A673 (cell line): ENCODE data around the gene ATMIN. TPM values are rescaled to one million over a fixed set of nuclear protein-coding genes. Genes with fewer than 3 reads are reported as not detected.

ENCODE experiments used
- BruUV-seq: library from RNA; stranded (reverse); fragments of 400-500 nt; replicated peaks from 2 replicates; lab custom pipeline; 2021; lab: Mats Ljungman, UMichigan
- CTCF ChIA-PET: fragments of 300-600 bp; sonication (Branson Sonifier 250); formaldehyde crosslinking; loops from one replicate; lab custom pipeline; 2022; ENCODE audit warnings: antibody characterized with exemption; lab: Charles Lee
- POLR2A ChIA-PET: fragments of 300-600 bp; sonication (Branson Sonifier 250); formaldehyde crosslinking; loops from one replicate; lab custom pipeline; 2022; ENCODE audit warnings: antibody characterized with exemption; ENCODE audit not compliant: low non-redundant PET; lab: Charles Lee
- DNase-seq: peaks from one replicate; pipeline ENCODE4 v3.0.0-alpha.2; 2015; ENCODE audit warnings: low spot score
- H3K27ac ChIP-seq: fragments of 200-600 bp; sonication (generic); 2 replicates; pipeline ENCODE4 v1.5.1; 2016; ENCODE audit warnings: mixed run types, low read depth, mild to moderate bottlenecking, mixed read lengths, antibody characterized with exemption, low read length; ENCODE audit not compliant: poor library complexity, severe bottlenecking
- H3K27me3 ChIP-seq: fragments of 200-600 bp; sonication (generic); replicated peaks from 2 replicates; pipeline ENCODE4 v1.6.1; 2017; ENCODE audit warnings: mixed run types, low read depth, mild to moderate bottlenecking, mixed read lengths, antibody characterized with exemption, low read length; ENCODE audit not compliant: insufficient read depth, poor library complexity
- H3K36me3 ChIP-seq: fragments of 200-600 bp; sonication (generic); 2 replicates; pipeline ENCODE4 v1.6.1; 2016; ENCODE audit warnings: mixed run types, mild to moderate bottlenecking, mixed read lengths, antibody characterized with exemption, low read length; ENCODE audit not compliant: insufficient read depth, poor library complexity, severe bottlenecking
- H3K4me1 ChIP-seq: fragments of 200-600 bp; sonication (generic); 2 replicates; pipeline ENCODE4 v1.6.1; 2017; ENCODE audit warnings: mixed run types, mild to moderate bottlenecking, mixed read lengths, antibody characterized with exemption, low read length; ENCODE audit not compliant: insufficient read depth, poor library complexity, severe bottlenecking
- H3K4me3 ChIP-seq: fragments of 200-600 bp; sonication (generic); 2 replicates; pipeline ENCODE4 v1.5.1; 2016; ENCODE audit warnings: low read depth, mixed run types, mild to moderate bottlenecking, mixed read lengths, low read length; ENCODE audit not compliant: poor library complexity, severe bottlenecking
- H3K9me3 ChIP-seq: fragments of 200-600 bp; sonication (generic); 2 replicates; pipeline ENCODE4 v1.6.1; 2016; ENCODE audit warnings: mixed run types, low read depth, mild to moderate bottlenecking, mixed read lengths, antibody characterized with exemption, low read length; ENCODE audit not compliant: poor library complexity, severe bottlenecking
- CTCF ChIP-seq: fragments of 300-800, 200-600 bp; sonication (generic); conservative IDR thresholded peaks from 2 replicates; pipeline ENCODE4 v1.5.1; 2017; ENCODE audit warnings: low read depth, mild to moderate bottlenecking, antibody characterized with exemption, low read length, moderate library complexity, mixed read lengths
- EZH2 ChIP-seq: fragments of 200-600 bp; sonication (generic); IDR thresholded peaks from 2 replicates; pipeline ENCODE4 v1.6.1; 2017; ENCODE audit warnings: borderline replicate concordance, low read depth, mild to moderate bottlenecking, mixed read lengths, antibody characterized with exemption, low read length; ENCODE audit not compliant: poor library complexity, severe bottlenecking
- intact Hi-C: fragments of 100-400 bp; cut with micrococcal nuclease; formaldehyde crosslinking; loops from one replicate; pipeline ENCODE4 v1.10.0; 2022; ENCODE audit not compliant: unreplicated experiment
- total RNA-seq: library from RNA; stranded (reverse); gene quantifications from 2 replicates; pipeline ENCODE4 v1.2.3, GENCODE V29; 2021

The ATMIN gene
- total RNA-seq, 1 experiment from 2014 or later: 44.6 TPM

GRCh38 chr16:80993834-80994233 is 41.8 kb upstream of the ATMIN start:
- POLR2A ChIA-PET: interaction anchor here (0.6 kb wide), 2 partner anchors 10 to 11 kb away, joined by 3 to 4 read pairs; no protein-coding TSS in a partner anchor
- no TSS peak for BruUV-seq

GRCh38 chr16:80994451-80994850 is 41.2 kb upstream of the ATMIN start:
- no peaks in the 10 kb centered on the region for H3K27me3 ChIP-seq
- no peaks in the 10 kb centered on the region for H3K9me3 ChIP-seq
- H3K4me1 ChIP-seq: peaks cover 36% of the 10 kb centered on the region
- no peak overlapping the region for H3K4me3 ChIP-seq
- BruUV-seq: no TSS peak
- intact Hi-C loops: no loop called here
- no peak for DNase-seq
- ChIA-PET CTCF (no interaction called here), POLR2A (interaction anchor here (0.6 kb wide), 2 partner anchors 10 to 11 kb away, joined by 3 to 4 read pairs; no protein-coding TSS in a partner anchor)
- H3K27ac ChIP-seq: no peak overlapping the region
- H3K36me3 ChIP-seq: no peaks in the 10 kb centered on the region
- TF ChIP-seq EZH2 (no peak), CTCF (no peak)

More at GRCh38 chr16:80993834-80994233, 41.8 kb upstream of the ATMIN start:
- Histone ChIP-seq H3K36me3 (no peaks in the 10 kb centered on the region), H3K9me3 (no peaks in the 10 kb centered on the region), H3K4me3 (no peak overlapping the region), H3K27me3 (no peaks in the 10 kb centered on the region), H3K4me1 (peaks cover 36% of the 10 kb centered on the region), H3K27ac (no peak overlapping the region)
- TF ChIP-seq EZH2 (no peak), CTCF (no peak)
- intact Hi-C loops: no loop called here
- DNase-seq: peak; percentile 26
- CTCF ChIA-PET: interaction anchor here (1.1 kb wide), 1 partner anchor 19 kb away, joined by 3 read pairs; no protein-coding TSS in a partner anchor

DNA sequence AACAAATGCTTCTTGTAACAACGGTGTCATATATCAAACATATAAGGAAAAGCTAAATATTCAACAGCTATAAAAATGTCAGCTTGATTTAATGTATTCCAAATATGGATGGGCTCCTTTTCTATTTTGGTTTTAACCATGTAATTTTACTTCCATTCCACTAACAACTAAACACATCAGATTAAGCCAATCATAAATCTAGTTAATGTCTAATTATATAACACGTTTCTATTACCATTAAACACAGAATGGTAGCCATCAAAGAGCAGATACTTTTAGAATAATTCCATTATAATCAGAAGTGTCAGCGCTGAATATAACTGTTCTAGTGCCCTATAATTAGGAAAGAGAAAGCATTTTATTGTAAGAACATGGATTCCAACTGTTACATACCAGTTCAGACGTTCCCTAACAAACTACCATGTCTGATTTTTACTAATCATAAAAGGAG is 38.9 kb upstream of the ATMIN start:
- TF ChIP-seq CTCF (no peak), EZH2 (no peak)
- TSS peak; percentile 12 for BruUV-seq
- Histone ChIP-seq H3K36me3 (no peaks in the 10 kb centered on the region), H3K4me1 (peaks cover 36% of the 10 kb centered on the region), H3K27me3 (no peaks in the 10 kb centered on the region), H3K27ac (peak overlapping the region; percentile 29), H3K9me3 (no peaks in the 10 kb centered on the region), H3K4me3 (peak overlapping the region; percentile 19)
- ChIA-PET POLR2A (no interaction called here), CTCF (no interaction called here)
- intact Hi-C loops: no loop called here
- peak; percentile 58 for DNase-seq
